ENCODE results near the gene CCDC57.

- TF ChIP-seq CTCF (optimal IDR thresholded peaks at IDR 0.05 in 1 of 3, IDR thresholded peaks at IDR 0.05 in 1 of 3, conservative IDR thresholded peaks at IDR 0.05 in 1 of 3; ENCODE audit: extremely low read depth in 1 of 3, insufficient read depth in 2 of 3, low read length in 3 of 3) (no peak), EZH2 (IDR thresholded peaks at IDR 0.05; ENCODE audit: low read length) (no peak)
Observed at GRCh38 chr17:82055023-82055964, 157.3 kb downstream of the CCDC57 start.

Data from keratinocyte (primary cell).